ENCODE data around the gene DR1.
A peak's percentile ranks its signal among the peaks of the same experiment; 100 is the strongest.

DR1 gene

GRCh38 chr1:93304716-93305138 lies 41.0 kb upstream of the DR1 start:
- DNase-seq: peak; percentile 30 to 86
- no peak overlapping the region for H2AFZ ChIP-seq (ENCODE audit: insufficient read depth, low read length, poor library complexity)
- no peak overlapping the region for H2BK120ac ChIP-seq (ENCODE audit: insufficient read depth, low read length, poor library complexity)
- no peaks in the 10 kb centered on the region for H3K36me3 ChIP-seq (ENCODE audit: control insufficient read depth in 1 of 2, insufficient read depth in 2 of 2, low read length in 2 of 2)
- no peak overlapping the region for H3K23ac ChIP-seq (ENCODE audit: low read length)
- no peak overlapping the region for H4K12ac ChIP-seq (ENCODE audit: low read depth, low read length)
- no peak overlapping the region for H2BK12ac ChIP-seq (ENCODE audit: low read length)
- no peak overlapping the region for H3K4me3 ChIP-seq (ENCODE audit: low read depth, low read length)
- H3K4ac ChIP-seq (ENCODE audit: low read depth, low read length): no peak overlapping the region
- H3K4me2 ChIP-seq (ENCODE audit: low read length): no peak overlapping the region
- no peak overlapping the region for H4K8ac ChIP-seq (ENCODE audit: low read depth, low read length)
- no peaks in the 10 kb centered on the region for H3K79me2 ChIP-seq (ENCODE audit: control insufficient read depth, insufficient read depth, low read length, poor library complexity)
- no peak overlapping the region for H4K91ac ChIP-seq (ENCODE audit: low read depth, low read length)
- no peak overlapping the region for H3K14ac ChIP-seq (ENCODE audit: low read length)
- H3K18ac ChIP-seq (ENCODE audit: low read length): no peak overlapping the region
- no peaks in the 10 kb centered on the region for H3K79me1 ChIP-seq (ENCODE audit: low read length)
- WGBS (ENCODE audit: extremely low coverage, insufficient coverage, insufficient read length): no CpG with 5 or more reads among the region's 2 CpGs
- H3K27me3 ChIP-seq (ENCODE audit: insufficient read depth, low read length): no peaks in the 10 kb centered on the region
- no peak overlapping the region for H2AK5ac ChIP-seq (ENCODE audit: low read length)
- H3K27ac ChIP-seq (ENCODE audit: low read depth, low read length): no peak overlapping the region
- no peaks in the 10 kb centered on the region for H3K4me1 ChIP-seq (ENCODE audit: control insufficient read depth in 1 of 2, insufficient read depth in 2 of 2, low read length in 2 of 2)
- no peak overlapping the region for H2BK5ac ChIP-seq (ENCODE audit: low read depth, low read length, poor library complexity)
- H3K9me3 ChIP-seq (ENCODE audit: insufficient read depth, low read depth, low read length): no peaks in the 10 kb centered on the region
- no peak overlapping the region for H3K9ac ChIP-seq (ENCODE audit: low read length)

GRCh38 chr1:93306920-93307319 lies 38.8 kb upstream of the DR1 start:
- no peak overlapping the region for H3K4me2 ChIP-seq (ENCODE audit: low read length)
- no peak overlapping the region for H2BK12ac ChIP-seq (ENCODE audit: low read length)
- no peak overlapping the region for H4K91ac ChIP-seq (ENCODE audit: low read depth, low read length)
- no peak overlapping the region for H3K14ac ChIP-seq (ENCODE audit: low read length)
- no peak overlapping the region for H4K12ac ChIP-seq (ENCODE audit: low read depth, low read length)
- no peak overlapping the region for H2BK5ac ChIP-seq (ENCODE audit: low read depth, low read length, poor library complexity)
- H3K23ac ChIP-seq (ENCODE audit: low read length): no peak overlapping the region
- DNase-seq: no peak
- no peak overlapping the region for H2AFZ ChIP-seq (ENCODE audit: insufficient read depth, low read length, poor library complexity)
- no peak overlapping the region for H3K4me3 ChIP-seq (ENCODE audit: low read depth, low read length)
- no peak overlapping the region for H3K18ac ChIP-seq (ENCODE audit: low read length)
- H4K8ac ChIP-seq (ENCODE audit: low read depth, low read length): no peak overlapping the region
- no peak overlapping the region for H3K27ac ChIP-seq (ENCODE audit: low read depth, low read length)
- H3K4me1 ChIP-seq (ENCODE audit: control insufficient read depth in 1 of 2, insufficient read depth in 2 of 2, low read length in 2 of 2): no peaks in the 10 kb centered on the region
- no peak overlapping the region for H2BK120ac ChIP-seq (ENCODE audit: insufficient read depth, low read length, poor library complexity)
- no peaks in the 10 kb centered on the region for H3K79me1 ChIP-seq (ENCODE audit: low read length)
- no peaks in the 10 kb centered on the region for H3K27me3 ChIP-seq (ENCODE audit: insufficient read depth, low read length)
- H3K9me3 ChIP-seq (ENCODE audit: insufficient read depth, low read depth, low read length): no peaks in the 10 kb centered on the region
- no peak overlapping the region for H2AK5ac ChIP-seq (ENCODE audit: low read length)
- H3K9ac ChIP-seq (ENCODE audit: low read length): no peak overlapping the region
- no peaks in the 10 kb centered on the region for H3K79me2 ChIP-seq (ENCODE audit: control insufficient read depth, insufficient read depth, low read length, poor library complexity)
- no peaks in the 10 kb centered on the region for H3K36me3 ChIP-seq (ENCODE audit: control insufficient read depth in 1 of 2, insufficient read depth in 2 of 2, low read length in 2 of 2)
- H3K4ac ChIP-seq (ENCODE audit: low read depth, low read length): no peak overlapping the region

GRCh38 chr1:93313026-93313425 lies 32.7 kb upstream of the DR1 start:
- H2BK120ac ChIP-seq (ENCODE audit: insufficient read depth, low read length, poor library complexity): no peak overlapping the region
- no peak overlapping the region for H3K18ac ChIP-seq (ENCODE audit: low read length)
- H3K27ac ChIP-seq (ENCODE audit: low read depth, low read length): no peak overlapping the region
- no peak overlapping the region for H3K4ac ChIP-seq (ENCODE audit: low read depth, low read length)
- H4K91ac ChIP-seq (ENCODE audit: low read depth, low read length): no peak overlapping the region
- H3K27me3 ChIP-seq (ENCODE audit: insufficient read depth, low read length): no peaks in the 10 kb centered on the region
- no peaks in the 10 kb centered on the region for H3K4me1 ChIP-seq (ENCODE audit: control insufficient read depth in 1 of 2, insufficient read depth in 2 of 2, low read length in 2 of 2)
- H3K4me3 ChIP-seq (ENCODE audit: low read depth, low read length): no peak overlapping the region
- no peak overlapping the region for H3K4me2 ChIP-seq (ENCODE audit: low read length)
- no peak for DNase-seq
- no peak overlapping the region for H3K9ac ChIP-seq (ENCODE audit: low read length)
- H3K23ac ChIP-seq (ENCODE audit: low read length): no peak overlapping the region
- H4K12ac ChIP-seq (ENCODE audit: low read depth, low read length): no peak overlapping the region
- H2BK5ac ChIP-seq (ENCODE audit: low read depth, low read length, poor library complexity): no peak overlapping the region
- WGBS (ENCODE audit: extremely low coverage, insufficient coverage, insufficient read length): no CpG with 5 or more reads among the region's 4 CpGs
- H2AK5ac ChIP-seq (ENCODE audit: low read length): no peak overlapping the region
- H3K79me2 ChIP-seq (ENCODE audit: control insufficient read depth, insufficient read depth, low read length, poor library complexity): no peaks in the 10 kb centered on the region
- H3K79me1 ChIP-seq (ENCODE audit: low read length): no peaks in the 10 kb centered on the region
- H2BK12ac ChIP-seq (ENCODE audit: low read length): no peak overlapping the region
- no peak overlapping the region for H4K8ac ChIP-seq (ENCODE audit: low read depth, low read length)
- H3K9me3 ChIP-seq (ENCODE audit: insufficient read depth, low read depth, low read length): no peaks in the 10 kb centered on the region
- no peaks in the 10 kb centered on the region for H3K36me3 ChIP-seq (ENCODE audit: control insufficient read depth in 1 of 2, insufficient read depth in 2 of 2, low read length in 2 of 2)
- H3K14ac ChIP-seq (ENCODE audit: low read length): no peak overlapping the region
- no peak overlapping the region for H2AFZ ChIP-seq (ENCODE audit: insufficient read depth, low read length, poor library complexity)

GRCh38 chr1:93317207-93317606 lies 28.5 kb upstream of the DR1 start:
- Histone ChIP-seq H3K36me3 (ENCODE audit: control insufficient read depth in 1 of 2, insufficient read depth in 2 of 2, low read length in 2 of 2) (no peaks in the 10 kb centered on the region), H2BK12ac (ENCODE audit: low read length) (no peak overlapping the region), H2AK5ac (ENCODE audit: low read length) (no peak overlapping the region), H3K23ac (ENCODE audit: low read length) (no peak overlapping the region), H3K9ac (ENCODE audit: low read length) (no peak overlapping the region), H2AFZ (ENCODE audit: insufficient read depth, low read length, poor library complexity) (no peak overlapping the region), H4K12ac (ENCODE audit: low read depth, low read length) (no peak overlapping the region), H3K4me3 (ENCODE audit: low read depth, low read length) (no peak overlapping the region), H3K79me2 (ENCODE audit: control insufficient read depth, insufficient read depth, low read length, poor library complexity) (no peaks in the 10 kb centered on the region), H4K91ac (ENCODE audit: low read depth, low read length) (no peak overlapping the region), H2BK120ac (ENCODE audit: insufficient read depth, low read length, poor library complexity) (no peak overlapping the region), H3K4me1 (ENCODE audit: control insufficient read depth in 1 of 2, insufficient read depth in 2 of 2, low read length in 2 of 2) (no peaks in the 10 kb centered on the region), H3K27ac (ENCODE audit: low read depth, low read length) (no peak overlapping the region), H3K18ac (ENCODE audit: low read length) (no peak overlapping the region), H3K27me3 (ENCODE audit: insufficient read depth, low read length) (no peaks in the 10 kb centered on the region), H3K79me1 (ENCODE audit: low read length) (no peaks in the 10 kb centered on the region), H3K4me2 (ENCODE audit: low read length) (no peak overlapping the region), H3K9me3 (ENCODE audit: insufficient read depth, low read depth, low read length) (no peaks in the 10 kb centered on the region), H2BK5ac (ENCODE audit: low read depth, low read length, poor library complexity) (no peak overlapping the region), H3K4ac (ENCODE audit: low read depth, low read length) (no peak overlapping the region), H3K14ac (ENCODE audit: low read length) (no peak overlapping the region), H4K8ac (ENCODE audit: low read depth, low read length) (no peak overlapping the region)
- DNase-seq: peak in 1 of 2 donors; percentile 8
- no CpG with 5 or more reads among the region's 2 CpGs for WGBS (ENCODE audit: extremely low coverage, insufficient coverage, insufficient read length)
